ENCODE data around the gene NVL. TPM values are rescaled to one million over a fixed set of nuclear protein-coding genes. Genes with fewer than 3 reads are reported as not detected.

Gene NVL
- total and polyA plus RNA-seq, 2 of the 8 experiments (the other 6 are each of a cell fraction or from before 2014, with no cell fraction given), result 22.7 to 45.8 TPM

DNA sequence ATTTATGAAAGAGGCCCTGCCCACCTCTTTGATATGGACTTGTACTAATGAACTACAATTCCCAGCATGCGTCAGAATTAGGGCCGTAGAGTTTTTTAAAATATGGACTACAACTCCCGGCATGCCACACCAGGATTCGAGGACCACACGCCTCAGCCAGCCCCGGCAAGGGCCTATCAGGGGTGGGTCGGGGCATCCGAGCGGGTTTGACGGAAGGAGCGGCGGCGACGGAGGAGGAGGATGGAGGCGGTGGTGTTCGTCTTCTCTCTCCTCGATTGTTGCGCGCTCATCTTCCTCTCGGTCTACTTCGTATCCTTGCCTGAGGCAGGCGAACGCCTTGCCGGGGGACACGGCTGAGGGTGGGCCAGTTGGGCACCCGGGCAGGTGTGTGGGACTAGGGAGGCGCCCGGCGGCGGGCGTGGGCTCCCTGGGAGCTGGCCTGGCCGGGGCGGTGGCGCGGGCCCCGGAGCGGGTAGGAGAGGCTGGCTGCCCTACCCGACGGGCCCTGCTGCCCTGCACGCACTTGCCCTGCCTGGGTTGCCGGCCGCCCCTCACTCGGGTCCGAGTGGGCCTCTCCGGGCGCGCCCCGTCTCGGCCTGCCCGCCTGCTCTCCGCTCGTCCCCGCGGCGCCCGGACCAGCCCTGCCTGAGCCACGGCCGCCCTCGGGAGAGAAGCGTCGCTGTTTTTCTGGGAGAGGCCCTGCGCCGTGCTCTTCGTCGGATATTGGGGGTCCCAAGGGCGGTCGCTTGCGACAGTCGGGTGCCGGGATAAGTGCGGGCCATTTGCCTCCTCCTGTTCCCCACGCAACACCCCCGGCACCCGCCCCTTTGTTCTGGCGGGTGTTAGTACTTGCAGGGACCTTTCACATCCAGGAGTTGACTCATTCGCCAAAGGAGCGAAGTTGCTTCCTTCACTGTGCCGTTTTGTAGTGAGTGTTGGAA is 27.0 kb upstream of the NVL start, which contains the start of gene CNIH4 (continued):
- TF ChIP-seq, protein P1, sequence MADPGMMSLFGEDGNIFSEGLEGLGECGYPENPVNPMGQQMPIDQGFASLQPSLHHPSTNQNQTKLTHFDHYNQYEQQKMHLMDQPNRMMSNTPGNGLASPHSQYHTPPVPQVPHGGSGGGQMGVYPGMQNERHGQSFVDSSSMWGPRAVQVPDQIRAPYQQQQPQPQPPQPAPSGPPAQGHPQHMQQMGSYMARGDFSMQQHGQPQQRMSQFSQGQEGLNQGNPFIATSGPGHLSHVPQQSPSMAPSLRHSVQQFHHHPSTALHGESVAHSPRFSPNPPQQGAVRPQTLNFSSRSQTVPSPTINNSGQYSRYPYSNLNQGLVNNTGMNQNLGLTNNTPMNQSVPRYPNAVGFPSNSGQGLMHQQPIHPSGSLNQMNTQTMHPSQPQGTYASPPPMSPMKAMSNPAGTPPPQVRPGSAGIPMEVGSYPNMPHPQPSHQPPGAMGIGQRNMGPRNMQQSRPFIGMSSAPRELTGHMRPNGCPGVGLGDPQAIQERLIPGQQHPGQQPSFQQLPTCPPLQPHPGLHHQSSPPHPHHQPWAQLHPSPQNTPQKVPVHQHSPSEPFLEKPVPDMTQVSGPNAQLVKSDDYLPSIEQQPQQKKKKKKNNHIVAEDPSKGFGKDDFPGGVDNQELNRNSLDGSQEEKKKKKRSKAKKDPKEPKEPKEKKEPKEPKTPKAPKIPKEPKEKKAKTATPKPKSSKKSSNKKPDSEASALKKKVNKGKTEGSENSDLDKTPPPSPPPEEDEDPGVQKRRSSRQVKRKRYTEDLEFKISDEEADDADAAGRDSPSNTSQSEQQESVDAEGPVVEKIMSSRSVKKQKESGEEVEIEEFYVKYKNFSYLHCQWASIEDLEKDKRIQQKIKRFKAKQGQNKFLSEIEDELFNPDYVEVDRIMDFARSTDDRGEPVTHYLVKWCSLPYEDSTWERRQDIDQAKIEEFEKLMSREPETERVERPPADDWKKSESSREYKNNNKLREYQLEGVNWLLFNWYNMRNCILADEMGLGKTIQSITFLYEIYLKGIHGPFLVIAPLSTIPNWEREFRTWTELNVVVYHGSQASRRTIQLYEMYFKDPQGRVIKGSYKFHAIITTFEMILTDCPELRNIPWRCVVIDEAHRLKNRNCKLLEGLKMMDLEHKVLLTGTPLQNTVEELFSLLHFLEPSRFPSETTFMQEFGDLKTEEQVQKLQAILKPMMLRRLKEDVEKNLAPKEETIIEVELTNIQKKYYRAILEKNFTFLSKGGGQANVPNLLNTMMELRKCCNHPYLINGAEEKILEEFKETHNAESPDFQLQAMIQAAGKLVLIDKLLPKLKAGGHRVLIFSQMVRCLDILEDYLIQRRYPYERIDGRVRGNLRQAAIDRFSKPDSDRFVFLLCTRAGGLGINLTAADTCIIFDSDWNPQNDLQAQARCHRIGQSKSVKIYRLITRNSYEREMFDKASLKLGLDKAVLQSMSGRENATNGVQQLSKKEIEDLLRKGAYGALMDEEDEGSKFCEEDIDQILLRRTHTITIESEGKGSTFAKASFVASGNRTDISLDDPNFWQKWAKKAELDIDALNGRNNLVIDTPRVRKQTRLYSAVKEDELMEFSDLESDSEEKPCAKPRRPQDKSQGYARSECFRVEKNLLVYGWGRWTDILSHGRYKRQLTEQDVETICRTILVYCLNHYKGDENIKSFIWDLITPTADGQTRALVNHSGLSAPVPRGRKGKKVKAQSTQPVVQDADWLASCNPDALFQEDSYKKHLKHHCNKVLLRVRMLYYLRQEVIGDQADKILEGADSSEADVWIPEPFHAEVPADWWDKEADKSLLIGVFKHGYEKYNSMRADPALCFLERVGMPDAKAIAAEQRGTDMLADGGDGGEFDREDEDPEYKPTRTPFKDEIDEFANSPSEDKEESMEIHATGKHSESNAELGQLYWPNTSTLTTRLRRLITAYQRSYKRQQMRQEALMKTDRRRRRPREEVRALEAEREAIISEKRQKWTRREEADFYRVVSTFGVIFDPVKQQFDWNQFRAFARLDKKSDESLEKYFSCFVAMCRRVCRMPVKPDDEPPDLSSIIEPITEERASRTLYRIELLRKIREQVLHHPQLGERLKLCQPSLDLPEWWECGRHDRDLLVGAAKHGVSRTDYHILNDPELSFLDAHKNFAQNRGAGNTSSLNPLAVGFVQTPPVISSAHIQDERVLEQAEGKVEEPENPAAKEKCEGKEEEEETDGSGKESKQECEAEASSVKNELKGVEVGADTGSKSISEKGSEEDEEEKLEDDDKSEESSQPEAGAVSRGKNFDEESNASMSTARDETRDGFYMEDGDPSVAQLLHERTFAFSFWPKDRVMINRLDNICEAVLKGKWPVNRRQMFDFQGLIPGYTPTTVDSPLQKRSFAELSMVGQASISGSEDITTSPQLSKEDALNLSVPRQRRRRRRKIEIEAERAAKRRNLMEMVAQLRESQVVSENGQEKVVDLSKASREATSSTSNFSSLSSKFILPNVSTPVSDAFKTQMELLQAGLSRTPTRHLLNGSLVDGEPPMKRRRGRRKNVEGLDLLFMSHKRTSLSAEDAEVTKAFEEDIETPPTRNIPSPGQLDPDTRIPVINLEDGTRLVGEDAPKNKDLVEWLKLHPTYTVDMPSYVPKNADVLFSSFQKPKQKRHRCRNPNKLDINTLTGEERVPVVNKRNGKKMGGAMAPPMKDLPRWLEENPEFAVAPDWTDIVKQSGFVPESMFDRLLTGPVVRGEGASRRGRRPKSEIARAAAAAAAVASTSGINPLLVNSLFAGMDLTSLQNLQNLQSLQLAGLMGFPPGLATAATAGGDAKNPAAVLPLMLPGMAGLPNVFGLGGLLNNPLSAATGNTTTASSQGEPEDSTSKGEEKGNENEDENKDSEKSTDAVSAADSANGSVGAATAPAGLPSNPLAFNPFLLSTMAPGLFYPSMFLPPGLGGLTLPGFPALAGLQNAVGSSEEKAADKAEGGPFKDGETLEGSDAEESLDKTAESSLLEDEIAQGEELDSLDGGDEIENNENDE (IDR thresholded peaks at IDR 0.05; ENCODE audit: insufficient replicate concordance, low read length), result no peak
- TF ChIP-seq JUND (IDR thresholded peaks at IDR 0.05; ENCODE audit: low read length) (no peak), BRCA1 (IDR thresholded peaks at IDR 0.05; ENCODE audit: low read depth, low read length) (no peak), SP1 (IDR thresholded peaks at IDR 0.05; ENCODE audit: low read depth, low read length) (0 out of 2 replicates have a peak, but pooled peaks have one; percentile 32), POLR2A (IDR thresholded peaks at IDR 0.05; ENCODE audit: control extremely low read depth in 1 of 2, low read depth in 2 of 2, low read length in 2 of 2) (peak; percentile 71 to 84), POLR2AphosphoS5 (IDR thresholded peaks at IDR 0.05; ENCODE audit: low read depth, low read length) (peak; percentile 93)
- TF ChIP-seq, protein P2, sequence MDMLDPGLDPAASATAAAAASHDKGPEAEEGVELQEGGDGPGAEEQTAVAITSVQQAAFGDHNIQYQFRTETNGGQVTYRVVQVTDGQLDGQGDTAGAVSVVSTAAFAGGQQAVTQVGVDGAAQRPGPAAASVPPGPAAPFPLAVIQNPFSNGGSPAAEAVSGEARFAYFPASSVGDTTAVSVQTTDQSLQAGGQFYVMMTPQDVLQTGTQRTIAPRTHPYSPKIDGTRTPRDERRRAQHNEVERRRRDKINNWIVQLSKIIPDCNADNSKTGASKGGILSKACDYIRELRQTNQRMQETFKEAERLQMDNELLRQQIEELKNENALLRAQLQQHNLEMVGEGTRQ (IDR thresholded peaks at IDR 0.05; ENCODE audit: low read length), result no peak

Data from H1 (cell line).